ENCODE data around the gene CTAG2.
"Not testable (repeated sequence)": the region's sequence is repeated elsewhere in the genome, so short reads cannot be mapped to it uniquely, and the experiment has no call there.

The CTAG2 gene

DNA sequence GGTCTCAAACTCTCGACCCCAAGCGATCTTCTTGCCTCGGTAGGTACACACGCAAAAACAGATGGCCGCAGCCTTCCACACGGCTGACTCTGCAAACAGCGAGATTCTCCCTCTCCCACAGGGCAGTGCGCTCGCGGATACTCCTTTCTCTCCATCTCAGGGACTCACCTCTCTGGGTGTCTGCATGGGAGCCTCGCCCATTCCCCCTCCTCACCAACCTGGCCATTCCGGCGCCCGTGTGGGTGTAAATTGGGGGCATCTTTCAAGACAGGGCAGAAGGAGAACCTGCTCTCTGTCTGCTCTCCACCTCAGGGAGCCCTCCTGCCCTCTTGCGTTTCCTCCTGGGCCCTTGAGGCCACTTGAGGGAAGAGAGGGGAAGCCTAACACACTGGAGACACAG lies 4.4 kb downstream of the CTAG2 start:
- DNase-seq (ENCODE audit: low read depth in 3 of 3) = no peak

- not testable (repeated sequence) for DNase-seq (ENCODE audit: low read depth in 3 of 3)
Measured at GRCh38 chrX:154645745-154646378, 7.5 kb downstream of the CTAG2 start.

DNA sequence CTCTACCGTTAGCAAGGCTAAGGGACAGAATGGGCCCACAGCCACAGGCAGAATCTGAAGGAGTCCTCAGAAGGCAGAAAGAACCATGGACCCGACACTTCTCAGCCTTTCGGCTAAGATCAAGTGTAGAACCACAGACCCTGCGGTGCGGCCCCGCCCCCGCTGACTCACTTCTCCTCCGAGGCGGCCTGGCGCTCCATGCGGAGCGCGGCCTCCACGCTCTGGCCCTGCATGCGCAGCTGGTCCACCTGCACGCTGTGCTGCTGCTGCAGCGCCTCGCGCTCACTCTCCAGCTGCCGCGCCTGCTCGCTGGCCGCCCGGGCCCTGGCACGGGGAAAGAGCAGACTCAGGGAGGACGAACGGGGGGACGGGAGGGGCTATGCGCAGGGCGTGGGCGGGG lies 9.7 kb downstream of the CTAG2 start:
- DNase-seq (ENCODE audit: low read depth in 3 of 3) = not testable (repeated sequence)

- DNase-seq (ENCODE audit: low read depth in 3 of 3) = not testable (repeated sequence)
Measured at GRCh38 chrX:154641740-154642139, 11.6 kb downstream of the CTAG2 start.

DNA sequence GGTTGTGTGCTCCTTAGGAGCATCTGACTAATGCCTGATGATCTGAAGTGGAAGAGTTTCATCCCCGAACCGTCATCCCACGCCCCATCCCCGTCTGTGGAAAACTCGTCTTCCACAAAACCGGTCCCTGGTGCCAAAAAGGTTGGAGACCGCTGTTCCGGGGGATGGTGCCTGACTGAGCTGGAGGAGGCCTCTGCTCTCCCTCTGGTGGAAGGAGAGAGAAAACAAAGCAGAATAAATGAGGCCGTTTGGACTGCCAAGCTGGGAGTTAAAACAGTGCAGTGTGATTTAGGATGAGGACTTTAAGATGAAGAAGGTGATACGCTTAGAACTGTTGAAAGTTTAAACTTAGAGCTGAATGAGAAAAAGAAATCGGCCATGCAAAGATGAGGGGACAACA lies 19.7 kb downstream of the CTAG2 start:
- not testable (repeated sequence) for DNase-seq (ENCODE audit: low read depth in 3 of 3)

- DNase-seq (ENCODE audit: low read depth in 3 of 3) = not testable (repeated sequence)
Measured at GRCh38 chrX:154630949-154631348, 22.4 kb downstream of the CTAG2 start.

- not testable (repeated sequence) for DNase-seq (ENCODE audit: low read depth in 3 of 3)
Measured at GRCh38 chrX:154628960-154629359, 24.4 kb downstream of the CTAG2 start.

DNA sequence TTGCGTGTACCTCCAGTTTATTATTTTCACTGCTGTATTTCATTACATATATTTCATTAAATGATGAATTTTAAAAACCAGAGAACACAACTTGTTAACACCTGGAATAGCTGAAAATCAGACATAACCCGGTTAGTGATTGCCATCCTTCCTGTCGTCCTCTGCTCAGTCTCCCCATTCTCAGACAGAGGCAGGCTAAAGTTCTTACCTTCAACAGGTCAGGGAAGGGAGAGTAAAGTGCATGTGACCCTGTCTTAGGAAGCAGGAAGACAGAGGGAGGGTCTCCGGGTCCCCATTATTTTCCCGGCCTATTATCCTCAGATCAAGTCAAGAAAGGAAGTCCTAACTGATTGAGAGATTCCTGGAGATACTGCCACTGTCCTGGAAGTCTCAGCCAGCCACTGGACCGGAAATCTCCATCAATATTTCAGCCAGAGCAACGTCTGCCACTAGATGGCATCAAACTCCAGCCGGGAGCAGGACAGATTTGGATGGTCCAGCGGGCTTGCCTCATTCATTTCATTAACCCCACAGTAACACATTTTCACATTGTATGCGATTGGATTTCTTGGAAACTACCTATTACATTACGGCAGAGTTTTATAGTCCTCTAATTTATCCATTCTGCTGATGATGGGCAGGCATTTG lies 32.5 kb downstream of the CTAG2 start:
- DNase-seq (ENCODE audit: low read depth in 3 of 3) = not testable (repeated sequence)

- DNase-seq (ENCODE audit: low read depth in 3 of 3) = not testable (repeated sequence)
Measured at GRCh38 chrX:154619182-154619581, 34.2 kb downstream of the CTAG2 start, which contains the start of gene CTAG1B. Gene CTAG1B, minus strand, starts transcription at chrX:154619282. Its CDS starts 64 bp downstream, at chrX:154619218.

- DNase-seq (ENCODE audit: low read depth in 3 of 3) = not testable (repeated sequence)
Measured at GRCh38 chrX:154613586-154613985, 39.8 kb downstream of the CTAG2 start.

DNA sequence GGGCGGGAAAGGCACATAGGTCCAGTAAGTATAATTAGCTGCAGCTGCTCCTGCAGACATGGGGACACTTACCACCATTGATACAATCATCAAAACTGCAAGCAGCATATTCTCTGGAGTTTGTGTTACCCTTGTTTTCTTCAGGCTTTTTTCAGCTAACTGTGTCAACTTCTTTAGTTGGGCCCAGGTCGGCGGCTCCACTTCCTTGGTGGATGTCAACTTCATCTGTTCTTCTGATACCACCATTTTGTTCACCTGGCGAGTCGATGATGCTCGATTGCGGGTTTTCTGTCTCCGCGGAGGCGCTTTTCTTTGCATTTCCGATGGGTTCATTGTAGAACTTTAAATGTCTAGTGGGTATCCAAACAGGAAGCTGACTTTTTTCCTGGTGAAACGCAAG lies 42.2 kb downstream of the CTAG2 start:
- not testable (repeated sequence) for DNase-seq (ENCODE audit: low read depth in 3 of 3)

- DNase-seq (ENCODE audit: low read depth in 3 of 3) = not testable (repeated sequence)
Measured at GRCh38 chrX:154608823-154609222, 44.6 kb downstream of the CTAG2 start.

- DNase-seq (ENCODE audit: low read depth in 3 of 3) = not testable (repeated sequence)
Measured at GRCh38 chrX:154607976-154608375, 45.4 kb downstream of the CTAG2 start.

DNA sequence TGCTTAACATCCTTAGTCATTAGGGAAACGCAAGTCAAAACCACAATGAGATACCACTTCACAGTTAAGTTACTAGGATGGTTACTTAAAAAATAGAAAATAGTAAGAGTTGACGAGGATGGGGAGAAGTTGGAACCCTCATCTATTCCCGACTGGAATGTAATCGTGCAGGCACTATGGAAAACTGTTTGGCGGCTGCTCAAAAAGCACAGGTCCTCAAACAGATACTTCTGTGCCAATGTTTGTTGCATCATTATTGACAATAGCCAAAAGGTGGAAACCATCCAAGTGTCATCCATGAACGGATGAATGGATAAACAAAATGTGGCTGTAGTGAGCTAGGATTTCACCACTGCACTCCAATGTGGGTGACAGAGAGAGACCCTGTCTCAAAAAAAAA lies 46.0 kb downstream of the CTAG2 start:
- no peak for DNase-seq (ENCODE audit: low read depth in 3 of 3)

DNA sequence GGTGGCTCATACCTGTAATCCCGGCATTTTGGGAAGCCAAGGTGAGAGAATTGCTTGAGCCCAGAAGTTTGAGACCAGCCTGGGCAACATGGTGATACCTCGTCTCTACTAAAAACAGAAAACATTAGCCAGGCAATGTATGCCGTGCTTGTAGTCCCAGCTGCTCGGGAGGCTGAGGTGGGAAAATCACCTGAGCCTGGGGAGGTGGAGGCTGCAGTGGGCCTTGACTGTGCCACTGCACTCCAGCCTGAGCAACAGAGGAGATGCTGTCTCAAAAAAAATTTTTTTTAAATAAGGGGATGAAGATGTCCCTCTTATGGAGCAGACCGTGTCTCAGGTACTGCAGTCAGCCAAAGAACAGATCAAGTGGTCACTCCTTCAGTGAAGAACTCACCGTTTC lies 47.8 kb downstream of the CTAG2 start:
- no peak for DNase-seq (ENCODE audit: low read depth in 3 of 3)

DNA sequence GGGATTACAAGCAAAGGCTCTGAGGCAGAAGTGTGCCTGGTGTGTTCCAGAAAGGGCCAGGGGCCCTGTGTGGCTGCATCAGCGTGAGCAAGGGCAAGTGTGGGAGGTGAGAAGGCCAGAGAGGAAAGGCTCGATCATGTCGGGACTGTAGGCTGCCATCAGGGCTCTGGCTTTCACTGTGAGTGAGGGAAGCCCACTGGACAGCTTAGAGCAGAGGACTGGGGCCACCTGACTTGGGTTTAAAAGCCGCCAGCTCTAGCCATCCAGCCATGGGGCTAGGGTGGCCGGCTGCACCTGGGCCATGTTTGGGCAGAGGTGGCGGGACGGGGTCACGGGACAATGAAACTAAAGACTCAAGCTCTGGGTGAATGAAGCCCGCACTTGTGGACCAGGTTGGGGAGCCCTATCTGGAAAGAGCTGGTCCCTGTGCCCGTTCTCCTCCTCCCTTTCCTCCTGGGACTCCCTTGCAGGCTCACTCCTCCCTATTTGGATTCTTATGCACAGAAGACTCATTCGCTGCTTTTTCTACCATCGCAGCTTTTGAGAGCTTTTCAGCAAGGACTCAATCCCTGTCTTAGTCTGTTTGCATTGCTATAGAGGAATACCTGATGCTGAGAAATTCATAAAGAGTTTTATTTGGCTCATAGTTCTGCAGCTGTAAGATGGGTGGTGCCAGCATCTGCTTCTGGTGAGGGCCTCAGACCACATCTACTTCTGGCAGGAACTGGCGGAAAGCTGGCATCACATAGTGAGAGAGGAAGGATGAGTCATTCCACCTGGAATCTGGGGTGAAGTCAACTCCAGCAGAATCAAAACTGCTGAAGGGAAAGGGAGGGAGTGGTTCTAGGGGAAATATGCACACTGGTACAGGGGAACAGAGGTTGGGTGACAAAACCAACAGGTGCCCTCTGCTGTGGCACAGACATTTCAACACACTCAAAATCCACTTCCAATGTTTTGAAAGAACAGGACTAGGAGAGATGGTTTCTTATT lies 49.6 kb downstream of the CTAG2 start:
- no peak for DNase-seq (ENCODE audit: low read depth in 3 of 3)

GRCh38 chrX:154602766-154603437 lies 50.5 kb downstream of the CTAG2 start:
- no peak for DNase-seq (ENCODE audit: low read depth in 3 of 3)

GRCh38 chrX:154602226-154602625 lies 51.2 kb downstream of the CTAG2 start:
- DNase-seq (ENCODE audit: low read depth in 3 of 3) = no peak

All from stimulated activated CD4-positive, alpha-beta T cell treated with anti-CD3 and anti-CD28 coated beads, TNF-alpha, amount 100 ng/mL, for 24 hours (primary cell).